Stomach (tissue), 9 donors: ENCODE data around the gene SMPD1. TPM values are rescaled to one million over a fixed set of nuclear protein-coding genes. Genes with fewer than 3 reads are reported as not detected.

Source experiments
- DNase-seq, 2 donors: peaks; one replicate each; pipeline versions ENCODE4 v3.0.0 to v3.0.0-alpha.2; 2013 to 2019
- H3K27ac ChIP-seq, 5 donors: fragments of 200-600 bp in 4 of 5; sonication (generic) in 4 of 5; one replicate each; pipeline ENCODE4 v1.5.1; 2013 to 2019; ENCODE audit warnings: mild to moderate bottlenecking in 1 of 5, moderate library complexity in 1 of 5
- H3K27me3 ChIP-seq, 3 donors: fragments of 200-600 bp; sonication (generic); one replicate each; pipeline ENCODE4 v1.5.1; 2017 to 2019; ENCODE audit warnings: mixed run types in 1 of 3
- H3K36me3 ChIP-seq, 4 donors: fragments of 200-600 bp; sonication (generic); 1 replicate in 3 of 4; 2 replicates in 1 of 4; pipeline ENCODE4 v1.5.1; 2016 to 2019
- H3K4me1 ChIP-seq, 4 donors: fragments of 200-600 bp; sonication (generic); one replicate each; pipeline ENCODE4 v1.5.1; 2016 to 2019
- H3K4me3 ChIP-seq, 4 donors: fragments of 200-600 bp; sonication (generic) in 3 of 4; one replicate each; pipeline ENCODE4 v1.5.1; 2016 to 2019; ENCODE audit warnings: mild to moderate bottlenecking in 1 of 4
- H3K9me3 ChIP-seq, 4 donors: fragments of 200-600 bp; sonication (generic); one replicate each; pipeline ENCODE4 v1.5.1; 2016 to 2019
- EP300 ChIP-seq: sonication (generic); formaldehyde crosslinking; IDR thresholded peaks from one replicate; pipeline ENCODE4 v1.6.1; 2017; ENCODE audit warnings: antibody characterized with exemption
- POLR2A ChIP-seq, 4 donors: fragments of 450-650 bp; IDR thresholded peaks; one replicate each; pipeline ENCODE4 v1.6.1; 2016; ENCODE audit warnings: antibody characterized with exemption in 4 of 4, control low read depth in 2 of 4, mild to moderate bottlenecking in 1 of 4, moderate library complexity in 1 of 4
- POLR2AphosphoS5 ChIP-seq, 3 donors: sonication (generic); formaldehyde crosslinking; IDR thresholded peaks; one replicate each; pipeline ENCODE4 v1.6.1; 2016; ENCODE audit warnings: antibody characterized with exemption in 3 of 3
- WGBS, 5 donors: extraction: QIAGEN DNeasy Blood & Tissue Kit in 3 of 5; methylation state at CpG; one replicate each; pipeline versions ENCODE4 v1.1.5 to v1.1.7; 2013 to 2018; 5-methylcytosine and 5-hydroxymethylcytosine counted together
- intact Hi-C: fragments of 100-400 bp; cut with DNase I; formaldehyde crosslinking; loops from one replicate; pipeline ENCODE4 v1.15.1; 2023; ENCODE audit warnings: low total_unique reads
- polyA plus RNA-seq, 3 donors: library from polyadenylated mRNA; stranded (reverse); fragments of 200-250 nt; gene quantifications; one replicate each; pipeline ENCODE4 v1.2.3, GENCODE V29; 2013
- total RNA-seq, 5 donors: library from RNA; depleted of rRNA; stranded (reverse); fragments of >200 nt; gene quantifications; one replicate each; pipeline versions ENCODE4 v1.1.0 to v1.2.3, GENCODE V29; 2014 to 2016
- TF ChIP-seq, protein P1 (sequence below), 7 experiments: fragments of 450-650 bp in 4 of 7; fragments of 200-600 bp in 3 of 7; sonication (generic) in 3 of 7; IDR thresholded peaks; one replicate each; pipeline ENCODE4 v1.5.1; 2016 to 2019; ENCODE audit warnings: antibody characterized with exemption in 7 of 7, control low read depth in 2 of 7, mild to moderate bottlenecking in 1 of 7
- donor health status: healthy with polysubstance abuse.
- donor health status: Bipolar disorder and iron deficiency.
- donor health status: healthy.

SMPD1 gene
- total and polyA plus RNA-seq, 8 donors = 7.6 to 66.9 (median 18.5) TPM

DNA sequence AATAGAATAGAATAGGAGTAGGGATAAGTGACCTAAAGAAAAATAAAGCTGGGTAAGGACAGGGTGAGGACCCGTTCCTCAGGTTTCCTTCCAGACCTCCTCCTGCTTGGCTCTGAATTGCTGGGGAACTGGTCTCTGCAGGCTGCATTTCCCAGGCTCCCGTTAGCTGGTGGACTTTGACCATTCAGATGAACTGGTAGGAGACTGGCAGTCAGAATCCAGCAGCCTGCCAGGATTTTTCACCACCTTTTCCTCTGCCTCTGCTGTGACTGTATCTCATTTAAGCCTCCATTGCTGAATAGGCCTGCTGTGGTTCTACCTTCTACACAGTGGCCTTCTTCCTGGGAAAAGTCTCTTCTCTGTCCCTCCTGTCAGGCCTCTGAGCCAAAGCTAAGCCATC, 24.6 kb upstream of the SMPD1 start:
- H3K9me3 ChIP-seq = no peaks in the 10 kb centered on the region
- intact Hi-C loops = no loop called here
- H3K27ac ChIP-seq = peak overlapping the region; percentile 23 to 61 (median 26)
- no peak overlapping the region for H3K4me3 ChIP-seq
- H3K27me3 ChIP-seq = no peaks in the 10 kb centered on the region
- 23 to 69% (median 36%) methylated on average over 2 of the region's 2 CpGs for WGBS, 5 donors
- H3K36me3 ChIP-seq = no peaks in the 10 kb centered on the region
- TF ChIP-seq EP300 (no peak), POLR2A (IDR thresholded peaks at IDR 0.05) (no peak), POLR2AphosphoS5 (IDR thresholded peaks at IDR 0.05) (peak in 1 of 3 donors; percentile 16)
- DNase-seq = peak; percentile 78 to 92
- peaks cover 0 to 31% (median 15%) of the 10 kb centered on the region in 4 donors for H3K4me1 ChIP-seq

DNA sequence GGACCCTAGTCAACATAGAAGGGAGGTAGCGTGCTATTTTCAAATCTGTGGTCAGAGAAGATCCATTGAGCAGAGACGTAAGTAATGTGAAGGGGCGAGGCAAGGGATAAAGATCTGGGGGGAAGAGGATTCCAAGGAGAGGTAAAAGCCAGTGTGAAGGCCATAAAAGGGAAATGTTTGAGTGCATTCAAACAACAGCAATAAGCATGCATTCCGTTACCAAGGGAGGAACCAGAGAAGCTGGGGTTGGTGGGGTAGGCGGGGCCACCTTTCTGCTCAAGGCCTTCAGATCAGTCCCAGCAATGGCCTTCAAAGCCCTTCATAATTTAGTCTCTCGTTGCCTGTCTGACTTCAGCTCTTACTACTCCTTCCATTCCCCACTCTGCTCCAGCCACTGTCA, 18.4 kb upstream of the SMPD1 start:
- intact Hi-C loops = loop anchor here (10.0 kb wide), 1 partner anchor 133 kb away; no protein-coding TSS in a partner anchor
- no peak overlapping the region for H3K4me3 ChIP-seq
- no peak for DNase-seq
- 82 to 88% (median 85%) methylated on average over 6 of the region's 6 CpGs for WGBS, 5 donors
- no peak overlapping the region for H3K27ac ChIP-seq
- TF ChIP-seq EP300 = no peak
- TF ChIP-seq, protein P1, sequence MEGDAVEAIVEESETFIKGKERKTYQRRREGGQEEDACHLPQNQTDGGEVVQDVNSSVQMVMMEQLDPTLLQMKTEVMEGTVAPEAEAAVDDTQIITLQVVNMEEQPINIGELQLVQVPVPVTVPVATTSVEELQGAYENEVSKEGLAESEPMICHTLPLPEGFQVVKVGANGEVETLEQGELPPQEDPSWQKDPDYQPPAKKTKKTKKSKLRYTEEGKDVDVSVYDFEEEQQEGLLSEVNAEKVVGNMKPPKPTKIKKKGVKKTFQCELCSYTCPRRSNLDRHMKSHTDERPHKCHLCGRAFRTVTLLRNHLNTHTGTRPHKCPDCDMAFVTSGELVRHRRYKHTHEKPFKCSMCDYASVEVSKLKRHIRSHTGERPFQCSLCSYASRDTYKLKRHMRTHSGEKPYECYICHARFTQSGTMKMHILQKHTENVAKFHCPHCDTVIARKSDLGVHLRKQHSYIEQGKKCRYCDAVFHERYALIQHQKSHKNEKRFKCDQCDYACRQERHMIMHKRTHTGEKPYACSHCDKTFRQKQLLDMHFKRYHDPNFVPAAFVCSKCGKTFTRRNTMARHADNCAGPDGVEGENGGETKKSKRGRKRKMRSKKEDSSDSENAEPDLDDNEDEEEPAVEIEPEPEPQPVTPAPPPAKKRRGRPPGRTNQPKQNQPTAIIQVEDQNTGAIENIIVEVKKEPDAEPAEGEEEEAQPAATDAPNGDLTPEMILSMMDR (IDR thresholded peaks at IDR 0.05) = no peak
- TF ChIP-seq POLR2A (IDR thresholded peaks at IDR 0.05) = no peak
- no peak for TF ChIP-seq POLR2AphosphoS5 (IDR thresholded peaks at IDR 0.05)
- no peaks in the 10 kb centered on the region for H3K9me3 ChIP-seq
- no peaks in the 10 kb centered on the region for H3K4me1 ChIP-seq
- H3K36me3 ChIP-seq = no peaks in the 10 kb centered on the region
- H3K27me3 ChIP-seq = no peaks in the 10 kb centered on the region

DNA sequence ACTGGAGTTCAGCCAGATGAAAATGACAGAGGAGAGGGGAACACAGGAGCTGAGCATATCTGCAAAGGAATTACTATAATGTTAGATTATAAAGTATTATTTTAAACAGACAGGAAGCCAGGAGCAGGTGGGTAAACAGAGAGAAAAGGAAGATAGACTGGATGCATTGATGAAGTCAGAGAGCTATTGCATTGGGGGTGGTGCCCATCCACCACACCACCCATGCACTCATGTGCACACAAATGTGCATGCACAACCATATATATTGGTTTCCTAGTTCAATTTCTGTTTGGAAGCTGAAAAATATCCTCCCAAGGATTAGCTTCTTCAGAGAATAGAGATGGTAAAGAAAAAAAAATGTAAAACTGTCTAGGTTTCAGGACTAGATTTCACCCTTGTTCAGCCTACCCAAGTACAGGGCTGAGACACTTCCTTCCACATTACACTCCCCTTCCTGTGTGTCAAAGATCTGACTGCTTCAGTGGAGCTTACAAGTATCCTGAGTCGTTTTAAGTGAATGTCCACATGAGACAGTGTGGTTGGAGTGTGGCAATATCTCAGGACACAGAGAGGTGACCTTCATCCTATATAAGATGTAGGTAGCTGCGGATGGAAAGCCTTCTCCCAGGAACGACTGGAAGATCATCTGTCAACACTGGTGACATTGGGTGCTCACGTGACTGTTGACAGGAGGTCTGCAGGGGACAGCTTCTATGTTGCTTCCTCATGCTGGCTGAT, 12.2 kb upstream of the SMPD1 start:
- Histone ChIP-seq H3K9me3 (no peaks in the 10 kb centered on the region), H3K36me3 (no peaks in the 10 kb centered on the region), H3K4me3 (no peak overlapping the region), H3K4me1 (peaks cover 0 to 12% (median 0%) of the 10 kb centered on the region in 4 donors), H3K27me3 (no peaks in the 10 kb centered on the region), H3K27ac (no peak overlapping the region)
- 18 to 31% (median 22%) methylated on average over 4 of the region's 4 CpGs for WGBS, 5 donors
- DNase-seq = no peak
- intact Hi-C loops = loop anchor here (10.0 kb wide), 1 partner anchor 127 kb away; no protein-coding TSS in a partner anchor
- TF ChIP-seq EP300 (no peak), POLR2AphosphoS5 (IDR thresholded peaks at IDR 0.05) (no peak), POLR2A (IDR thresholded peaks at IDR 0.05) (no peak)
- TF ChIP-seq, protein P1 (IDR thresholded peaks at IDR 0.05) = no peak

DNA sequence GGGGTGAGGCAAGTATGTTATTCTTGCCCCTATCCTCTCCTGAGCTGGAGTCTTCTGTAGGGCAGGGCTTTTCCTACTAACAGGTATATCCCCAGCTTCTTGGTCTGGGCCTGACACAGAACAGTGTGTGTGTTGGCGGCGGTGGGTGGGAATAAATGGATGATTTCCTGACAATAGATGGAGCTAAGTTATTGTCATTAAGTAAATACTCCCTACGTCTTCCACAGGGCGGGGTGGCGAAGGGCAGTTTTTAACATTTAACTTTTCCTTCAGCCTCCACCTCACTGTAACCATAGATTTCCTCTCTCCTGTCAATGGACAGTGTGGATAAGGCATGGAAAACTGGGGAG, 11.7 kb upstream of the SMPD1 start:
- Histone ChIP-seq H3K4me1 (peaks cover 0 to 12% (median 1%) of the 10 kb centered on the region in 4 donors), H3K27ac (no peak overlapping the region), H3K4me3 (no peak overlapping the region), H3K9me3 (no peaks in the 10 kb centered on the region), H3K36me3 (no peaks in the 10 kb centered on the region), H3K27me3 (no peaks in the 10 kb centered on the region)
- WGBS, 5 donors = 46 to 61% (median 56%) methylated on average over 5 of the region's 5 CpGs
- intact Hi-C loops = loop anchor here (10.0 kb wide), 1 partner anchor 126 kb away; no protein-coding TSS in a partner anchor
- TF ChIP-seq POLR2AphosphoS5 (IDR thresholded peaks at IDR 0.05) = no peak
- no peak for TF ChIP-seq EP300
- TF ChIP-seq POLR2A (IDR thresholded peaks at IDR 0.05) = no peak
- TF ChIP-seq, protein P1 (IDR thresholded peaks at IDR 0.05) = no peak
- DNase-seq = no peak
